HCT116 (cell line): ENCODE data around the gene FERMT2. TPM values are rescaled to one million over a fixed set of nuclear protein-coding genes. Genes with fewer than 3 reads are reported as not detected.

Source experiments
- ATAC-seq: fragments of 200-7000 bp; cut with Tn5 transposase; 2 replicates; pipeline ENCODE4 v1.9.1; 2020; ENCODE audit warnings: mild to moderate bottlenecking, moderate library complexity
- BruUV-seq: library from RNA; stranded (reverse); fragments of 400-500 nt; replicated peaks from 2 replicates; lab custom pipeline; 2021; lab: Mats Ljungman, UMichigan
- CTCF ChIA-PET: fragments of 300-600 bp; sonication (Branson Sonifier 250); formaldehyde crosslinking; loops from one replicate; lab custom pipeline; 2021; ENCODE audit warnings: antibody characterized with exemption; lab: Charles Lee
- POLR2A ChIA-PET: fragments of 300-600, 350-600 bp; sonication (Branson Sonifier 250); formaldehyde crosslinking; loops from one replicate; lab custom pipeline; 2021; ENCODE audit warnings: antibody characterized with exemption; lab: Charles Lee
- RAD21 ChIA-PET, 2 experiments: fragments of 300-600 bp; sonication (Branson Sonifier 250); formaldehyde crosslinking; loops; one replicate each; lab custom pipeline; 2023; ENCODE audit warnings: low total read pairs in 2 of 2; ENCODE audit not compliant: uncharacterized antibody in 2 of 2, unreplicated experiment in 2 of 2, low non-redundant PET in 1 of 2; lab: Charles Lee
- DNase-seq: peaks from one replicate; pipeline ENCODE4 v3.0.0-alpha.2; 2010; ENCODE audit warnings: low read depth, low spot score
- H2AFZ ChIP-seq: fragments of 200-600 bp; shearing (Covaris generic), sonication (generic); 2 replicates; pipeline ENCODE4 v1.6.1; 2017; ENCODE audit warnings: low read depth, mixed run types, mixed read lengths, antibody characterized with exemption, low read length; ENCODE audit not compliant: poor library complexity, severe bottlenecking
- H3K27ac ChIP-seq: 2 replicates; pipeline ENCODE4 v1.5.1; 2012; ENCODE audit warnings: low read depth, low read length
- H3K27me3 ChIP-seq: fragments of 200-600 bp; sonication (generic); 2 replicates; pipeline ENCODE4 v1.6.1; 2016; ENCODE audit warnings: mixed run types, low read length, mixed read lengths; ENCODE audit not compliant: insufficient read depth
- H3K36me3 ChIP-seq, 2 experiments: fragments of 200-500 bp in 1 of 2; fragments of 200-600 bp in 1 of 2; sonication (Bioruptor generic) in 1 of 2; sonication (generic) in 1 of 2; 2 replicates each; pipeline versions ENCODE4 v1.5.1 to v1.6.1; 2014 to 2016; ENCODE audit warnings: low read length in 2 of 2, inconsistent platforms in 1 of 2, mixed read lengths in 1 of 2, mixed run types in 1 of 2; ENCODE audit not compliant: insufficient read depth in 2 of 2, control insufficient read depth in 1 of 2
- H3K4me1 ChIP-seq, 2 experiments: fragments of 200-600 bp in 1 of 2; sonication (generic) in 1 of 2; 2 replicates each; pipeline versions ENCODE4 v1.5.1 to v1.6.1; 2012 to 2017; ENCODE audit warnings: low read length in 2 of 2, inconsistent platforms in 1 of 2, mild to moderate bottlenecking in 1 of 2, mixed read lengths in 1 of 2, mixed run types in 1 of 2, moderate library complexity in 1 of 2; ENCODE audit not compliant: insufficient read depth in 2 of 2, control insufficient read depth in 1 of 2
- H3K4me2 ChIP-seq: fragments of 200-600 bp; sonication (generic); 2 replicates; pipeline ENCODE4 v1.6.1; 2017; ENCODE audit warnings: mixed run types, low read length, mixed read lengths
- H3K4me3 ChIP-seq, 2 experiments: fragments of 200-600 bp in 1 of 2; sonication (generic) in 1 of 2; replicated peaks in 1 of 2; 2 replicates each; pipeline ENCODE4 v1.5.1; 2011 to 2016; ENCODE audit warnings: low read length in 2 of 2, control low read depth in 1 of 2, low read depth in 1 of 2, mild to moderate bottlenecking in 1 of 2, mixed read lengths in 1 of 2, mixed run types in 1 of 2
- H3K79me2 ChIP-seq: fragments of 200-600 bp; sonication (generic); 2 replicates; pipeline ENCODE4 v1.6.1; 2017; ENCODE audit warnings: mild to moderate bottlenecking, mixed run types, low read length, moderate library complexity, mixed read lengths; ENCODE audit not compliant: insufficient read depth
- H3K9ac ChIP-seq: fragments of 200-600 bp; sonication (generic); 2 replicates; pipeline ENCODE4 v1.6.1; 2016; ENCODE audit warnings: low read length, mixed read lengths
- H3K9me2 ChIP-seq: fragments of 200-600 bp; sonication (generic), shearing (Covaris generic); 2 replicates; pipeline ENCODE4 v1.6.1; 2017; ENCODE audit warnings: mixed run types, mild to moderate bottlenecking, moderate library complexity; ENCODE audit not compliant: insufficient read depth
- H3K9me3 ChIP-seq, 2 experiments: fragments of 200-500 bp in 1 of 2; fragments of 200-600 bp in 1 of 2; sonication (Bioruptor generic) in 1 of 2; sonication (generic) in 1 of 2; 2 replicates each; pipeline ENCODE4 v1.6.1; 2014 to 2017; ENCODE audit warnings: low read length in 2 of 2, mixed read lengths in 2 of 2, inconsistent platforms in 1 of 2, low read depth in 1 of 2, mild to moderate bottlenecking in 1 of 2, mixed run types in 1 of 2, moderate library complexity in 1 of 2; ENCODE audit not compliant: control insufficient read depth in 1 of 2, insufficient read depth in 1 of 2
- H4K20me1 ChIP-seq: fragments of 200-600 bp; sonication (generic), shearing (Covaris generic); 2 replicates; pipeline ENCODE4 v1.6.1; 2017; ENCODE audit warnings: mixed run types, mild to moderate bottlenecking, moderate library complexity; ENCODE audit not compliant: insufficient read depth
- EGR1 ChIP-seq: IDR thresholded peaks from 2 replicates; pipeline ENCODE4 v1.6.1; 2012; ENCODE audit warnings: low read depth
- ELF1 ChIP-seq: IDR thresholded peaks from 2 replicates; pipeline ENCODE4 v1.6.1; 2012; ENCODE audit warnings: low read depth, borderline replicate concordance
- EZH2 ChIP-seq: fragments of 200-600 bp; sonication (generic); IDR thresholded peaks from 2 replicates; pipeline ENCODE4 v1.6.1; 2017; ENCODE audit warnings: antibody characterized with exemption, mixed run types
- EZH2phosphoT487 ChIP-seq: fragments of 200-600 bp; IDR thresholded peaks from 2 replicates; pipeline ENCODE4 v1.6.1; 2018; ENCODE audit warnings: antibody characterized with exemption, borderline replicate concordance
- JUND ChIP-seq: IDR thresholded peaks from 2 replicates; pipeline ENCODE4 v1.6.1; 2012
- POLR2AphosphoS5 ChIP-seq: IDR thresholded peaks from 2 replicates; pipeline ENCODE4 v1.6.1; 2011; ENCODE audit warnings: mild to moderate bottlenecking, low read depth, low read length, moderate library complexity
- SP1 ChIP-seq: IDR thresholded peaks from 2 replicates; pipeline ENCODE4 v1.6.1; 2012; ENCODE audit warnings: low read depth
- YY1 ChIP-seq: IDR thresholded peaks from 2 replicates; pipeline ENCODE4 v1.6.1; 2011; ENCODE audit warnings: low read length, low read depth, moderate library complexity, mild to moderate bottlenecking; ENCODE audit not compliant: insufficient replicate concordance; ENCODE audit errors: extremely low read depth
- ZFX ChIP-seq: fragments of 450-650 bp; IDR thresholded peaks from 2 replicates; pipeline ENCODE4 v1.6.1; 2017
- ZNF274 ChIP-seq: fragments of 200-500 bp; sonication (Bioruptor generic); IDR thresholded peaks from 2 replicates; pipeline ENCODE4 v1.6.1; 2014; ENCODE audit warnings: mild to moderate bottlenecking, low read depth, low read length, inconsistent platforms
- intact Hi-C: fragments of 100-400 bp; cut with micrococcal nuclease; formaldehyde crosslinking; loops from 2 replicates; pipeline ENCODE4 v1.10.0; 2022
- total RNA-seq: library from RNA; stranded (reverse); gene quantifications from one replicate; pipeline ENCODE4 v1.2.1, GENCODE V29; 2021; ENCODE audit not compliant: unreplicated experiment
- TF ChIP-seq, protein P1 (sequence below): IDR thresholded peaks from 2 replicates; pipeline ENCODE4 v1.6.1; 2012; ENCODE audit warnings: low read depth
- TF ChIP-seq, protein P2 (sequence below): IDR thresholded peaks from 2 replicates; pipeline ENCODE4 v1.6.1; 2012
- TF ChIP-seq, protein P3 (sequence below), 3 experiments: fragments of 200-600 bp in 1 of 3; sonication (generic) in 1 of 3; IDR thresholded peaks in 2 of 3; conservative IDR thresholded peaks in 1 of 3; 2 replicates each; pipeline ENCODE4 v1.5.1; 2012 to 2017; ENCODE audit warnings: low read depth in 2 of 3, low read length in 2 of 3, antibody characterized with exemption in 1 of 3, borderline replicate concordance in 1 of 3, control low read depth in 1 of 3, mild to moderate bottlenecking in 1 of 3, mixed read lengths in 1 of 3, mixed run types in 1 of 3, moderate library complexity in 1 of 3; ENCODE audit not compliant: insufficient read depth in 1 of 3

The FERMT2 gene
- total RNA-seq, 1 experiment from 2014 or later = 24.8 TPM

DNA sequence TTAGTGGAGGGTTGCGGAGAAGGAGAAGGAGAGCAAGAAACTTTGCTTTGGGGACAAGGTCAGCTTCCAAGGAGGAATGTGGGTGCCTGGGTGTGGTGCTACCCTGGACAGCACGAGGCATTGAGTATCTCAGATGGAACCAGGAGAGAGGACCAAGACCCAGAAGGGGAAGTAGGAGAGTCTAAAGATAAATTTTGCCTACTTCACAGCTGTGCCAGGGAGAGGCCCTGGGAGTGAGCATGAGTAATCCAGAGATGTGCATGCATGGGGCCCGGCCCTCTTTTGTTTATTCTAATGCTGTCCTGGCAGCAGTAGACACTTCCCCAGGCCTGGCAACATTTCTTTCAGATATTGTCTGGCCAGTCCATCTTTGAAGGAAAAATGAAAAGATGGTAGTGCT, 110.0 kb downstream of the FERMT2 start:
- Histone ChIP-seq H3K9me2 (no peaks in the 10 kb centered on the region), H3K4me2 (peak overlapping the region; percentile 24; the same call in 1 of the 2 replicates), H3K4me1 (peaks cover 8 to 16% of the 10 kb centered on the region in 2 experiments), H3K27me3 (no peaks in the 10 kb centered on the region), H3K4me3 (no peak overlapping the region), H3K9me3 (no peaks in the 10 kb centered on the region), H3K9ac (no peak overlapping the region), H4K20me1 (no peaks in the 10 kb centered on the region), H3K27ac (no peak overlapping the region), H2AFZ (peak overlapping the region; percentile 83), H3K79me2 (no peaks in the 10 kb centered on the region), H3K36me3 (no peaks in the 10 kb centered on the region)
- BruUV-seq = no TSS peak
- POLR2A ChIA-PET = interaction anchor here (0.6 to 0.9 kb wide), 2 partner anchors 49 to 288 kb away, joined by 4 read pairs; partner anchors contain the start of gene GPR137C
- intact Hi-C loops = loop anchor here (5.0 kb wide), 1 partner anchor 111 kb away; the partner anchor contains the start of gene FERMT2
- CTCF ChIA-PET = no interaction called here
- TF ChIP-seq EZH2phosphoT487 (no peak), YY1 (no peak), ZFX (no peak), SP1 (no peak), EZH2 (no peak), POLR2AphosphoS5 (no peak), ELF1 (no peak), EGR1 (no peak), JUND (no peak), ZNF274 (no peak)
- TF ChIP-seq, protein P1, sequence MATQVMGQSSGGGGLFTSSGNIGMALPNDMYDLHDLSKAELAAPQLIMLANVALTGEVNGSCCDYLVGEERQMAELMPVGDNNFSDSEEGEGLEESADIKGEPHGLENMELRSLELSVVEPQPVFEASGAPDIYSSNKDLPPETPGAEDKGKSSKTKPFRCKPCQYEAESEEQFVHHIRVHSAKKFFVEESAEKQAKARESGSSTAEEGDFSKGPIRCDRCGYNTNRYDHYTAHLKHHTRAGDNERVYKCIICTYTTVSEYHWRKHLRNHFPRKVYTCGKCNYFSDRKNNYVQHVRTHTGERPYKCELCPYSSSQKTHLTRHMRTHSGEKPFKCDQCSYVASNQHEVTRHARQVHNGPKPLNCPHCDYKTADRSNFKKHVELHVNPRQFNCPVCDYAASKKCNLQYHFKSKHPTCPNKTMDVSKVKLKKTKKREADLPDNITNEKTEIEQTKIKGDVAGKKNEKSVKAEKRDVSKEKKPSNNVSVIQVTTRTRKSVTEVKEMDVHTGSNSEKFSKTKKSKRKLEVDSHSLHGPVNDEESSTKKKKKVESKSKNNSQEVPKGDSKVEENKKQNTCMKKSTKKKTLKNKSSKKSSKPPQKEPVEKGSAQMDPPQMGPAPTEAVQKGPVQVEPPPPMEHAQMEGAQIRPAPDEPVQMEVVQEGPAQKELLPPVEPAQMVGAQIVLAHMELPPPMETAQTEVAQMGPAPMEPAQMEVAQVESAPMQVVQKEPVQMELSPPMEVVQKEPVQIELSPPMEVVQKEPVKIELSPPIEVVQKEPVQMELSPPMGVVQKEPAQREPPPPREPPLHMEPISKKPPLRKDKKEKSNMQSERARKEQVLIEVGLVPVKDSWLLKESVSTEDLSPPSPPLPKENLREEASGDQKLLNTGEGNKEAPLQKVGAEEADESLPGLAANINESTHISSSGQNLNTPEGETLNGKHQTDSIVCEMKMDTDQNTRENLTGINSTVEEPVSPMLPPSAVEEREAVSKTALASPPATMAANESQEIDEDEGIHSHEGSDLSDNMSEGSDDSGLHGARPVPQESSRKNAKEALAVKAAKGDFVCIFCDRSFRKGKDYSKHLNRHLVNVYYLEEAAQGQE = no peak
- TF ChIP-seq, protein P2, sequence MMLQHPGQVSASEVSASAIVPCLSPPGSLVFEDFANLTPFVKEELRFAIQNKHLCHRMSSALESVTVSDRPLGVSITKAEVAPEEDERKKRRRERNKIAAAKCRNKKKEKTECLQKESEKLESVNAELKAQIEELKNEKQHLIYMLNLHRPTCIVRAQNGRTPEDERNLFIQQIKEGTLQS = no peak
- TF ChIP-seq, protein P3, sequence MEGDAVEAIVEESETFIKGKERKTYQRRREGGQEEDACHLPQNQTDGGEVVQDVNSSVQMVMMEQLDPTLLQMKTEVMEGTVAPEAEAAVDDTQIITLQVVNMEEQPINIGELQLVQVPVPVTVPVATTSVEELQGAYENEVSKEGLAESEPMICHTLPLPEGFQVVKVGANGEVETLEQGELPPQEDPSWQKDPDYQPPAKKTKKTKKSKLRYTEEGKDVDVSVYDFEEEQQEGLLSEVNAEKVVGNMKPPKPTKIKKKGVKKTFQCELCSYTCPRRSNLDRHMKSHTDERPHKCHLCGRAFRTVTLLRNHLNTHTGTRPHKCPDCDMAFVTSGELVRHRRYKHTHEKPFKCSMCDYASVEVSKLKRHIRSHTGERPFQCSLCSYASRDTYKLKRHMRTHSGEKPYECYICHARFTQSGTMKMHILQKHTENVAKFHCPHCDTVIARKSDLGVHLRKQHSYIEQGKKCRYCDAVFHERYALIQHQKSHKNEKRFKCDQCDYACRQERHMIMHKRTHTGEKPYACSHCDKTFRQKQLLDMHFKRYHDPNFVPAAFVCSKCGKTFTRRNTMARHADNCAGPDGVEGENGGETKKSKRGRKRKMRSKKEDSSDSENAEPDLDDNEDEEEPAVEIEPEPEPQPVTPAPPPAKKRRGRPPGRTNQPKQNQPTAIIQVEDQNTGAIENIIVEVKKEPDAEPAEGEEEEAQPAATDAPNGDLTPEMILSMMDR (IDR thresholded peaks at IDR 0.05 in 2 of 3, conservative IDR thresholded peaks at IDR 0.05 in 1 of 3; ENCODE audit: borderline replicate concordance in 1 of 3, insufficient read depth in 1 of 3, low read depth in 2 of 3, low read length in 2 of 3) = no peak
- RAD21 ChIA-PET = no interaction called here
- DNase-seq = no peak
- peak; percentile 60; the same call in 1 of the 2 replicates for ATAC-seq
